GM23338 (cell line): ENCODE measurements around the gene MEGF10. TPM values are rescaled to one million over a fixed set of nuclear protein-coding genes. Genes with fewer than 3 reads are reported as not detected.

ENCODE experiments used
- ATAC-seq: fragments of 200-7000 bp; cut with Tn5 transposase; 3 replicates; pipeline ENCODE4 v1.9.1; 2020
- DNase-seq: peaks from one replicate; pipeline ENCODE4 v3.0.0-alpha.2; 2015; ENCODE audit warnings: low spot score
- H2AFZ ChIP-seq: fragments of 200-600 bp; sonication (generic); 2 replicates; pipeline ENCODE4 v1.8.0; 2016; ENCODE audit warnings: antibody characterized with exemption, mild to moderate bottlenecking, moderate library complexity
- H3F3A ChIP-seq: fragments of 200-600 bp; sonication (generic); replicated peaks from 2 replicates; pipeline ENCODE4 v1.8.0; 2017; ENCODE audit warnings: antibody characterized with exemption, mixed run types, low read depth
- H3K27ac ChIP-seq: fragments of 200-600 bp; sonication (generic); 2 replicates; pipeline ENCODE4 v1.6.1; 2016; ENCODE audit warnings: low read depth
- H3K27me3 ChIP-seq: fragments of 200-600 bp; sonication (generic); 2 replicates; pipeline ENCODE4 v1.8.0; 2016; ENCODE audit warnings: mild to moderate bottlenecking, mixed run types, moderate library complexity; ENCODE audit not compliant: insufficient read depth
- H3K36me3 ChIP-seq: fragments of 200-600 bp; sonication (generic); 2 replicates; pipeline ENCODE4 v1.8.0; 2016; ENCODE audit warnings: mild to moderate bottlenecking; ENCODE audit not compliant: insufficient read depth
- H3K4me1 ChIP-seq: fragments of 200-600 bp; sonication (generic); 2 replicates; pipeline ENCODE4 v1.8.0; 2016; ENCODE audit warnings: mild to moderate bottlenecking, moderate library complexity; ENCODE audit not compliant: insufficient read depth
- H3K4me2 ChIP-seq: fragments of 200-600 bp; sonication (generic); 2 replicates; pipeline ENCODE4 v1.7.1; 2017; ENCODE audit warnings: mixed run types
- H3K4me3 ChIP-seq: fragments of 200-600 bp; sonication (generic); 2 replicates; pipeline ENCODE4 v1.6.1; 2016; ENCODE audit warnings: mixed run types
- H3K79me2 ChIP-seq: fragments of 200-600 bp; sonication (generic); replicated peaks from 2 replicates; pipeline ENCODE4 v1.8.0; 2017; ENCODE audit warnings: mild to moderate bottlenecking; ENCODE audit not compliant: insufficient read depth
- H3K9me2 ChIP-seq: fragments of 200-600 bp; sonication (generic); 2 replicates; pipeline ENCODE4 v1.8.0; 2017; ENCODE audit not compliant: insufficient read depth
- H4K20me1 ChIP-seq: fragments of 200-600 bp; sonication (generic); replicated peaks from 2 replicates; pipeline ENCODE4 v1.8.0; 2017; ENCODE audit warnings: mild to moderate bottlenecking; ENCODE audit not compliant: insufficient read depth
- H3K27ac Mint-ChIP-seq: 2 replicates; pipeline ENCODE4 v1.8.0; 2020; ENCODE audit warnings: inconsistent platforms, mild to moderate bottlenecking, moderate library complexity, mixed read lengths
- H3K27me3 Mint-ChIP-seq: 3 replicates; pipeline ENCODE4 v1.8.0; 2022; ENCODE audit warnings: low read depth, mild to moderate bottlenecking, moderate library complexity, mixed read lengths, inconsistent platforms; ENCODE audit not compliant: insufficient read depth, poor library complexity
- H3K36me3 Mint-ChIP-seq: 3 replicates; pipeline ENCODE4 v1.8.0; 2021; ENCODE audit warnings: low read depth, mild to moderate bottlenecking, inconsistent platforms, moderate library complexity, mixed read lengths
- H3K4me1 Mint-ChIP-seq: 3 replicates; pipeline ENCODE4 v1.8.0; 2020; ENCODE audit warnings: mild to moderate bottlenecking, inconsistent platforms, mixed read lengths
- H3K4me3 Mint-ChIP-seq: 3 replicates; pipeline ENCODE4 v1.8.0; 2021; ENCODE audit warnings: moderate library complexity, mild to moderate bottlenecking, inconsistent platforms, mixed read lengths
- H3K9me3 Mint-ChIP-seq: 3 replicates; pipeline ENCODE4 v1.8.0; 2020; ENCODE audit warnings: moderate library complexity, mild to moderate bottlenecking, inconsistent platforms, mixed read lengths
- CREB1 ChIP-seq: fragments of 250-450 bp; sonication (Bioruptor Pico); IDR thresholded peaks from 2 replicates; pipeline ENCODE4 v1.5.0; 2020; ENCODE audit warnings: low read depth, mild to moderate bottlenecking, moderate library complexity
- EZH2phosphoT487 ChIP-seq: fragments of 200-600 bp; sonication (generic); IDR thresholded peaks from one replicate; pipeline ENCODE4 v1.8.1; 2018; ENCODE audit warnings: antibody characterized with exemption; ENCODE audit not compliant: unreplicated experiment
- JUNB ChIP-seq: IDR thresholded peaks from one replicate; pipeline ENCODE4 v1.6.1; 2016; ENCODE audit warnings: antibody characterized with exemption; ENCODE audit not compliant: unreplicated experiment
- POLR2AphosphoS5 ChIP-seq: IDR thresholded peaks from 2 replicates; pipeline ENCODE4 v1.6.1; 2016; ENCODE audit warnings: antibody characterized with exemption, low read depth
- STAT1 ChIP-seq: IDR thresholded peaks from one replicate; pipeline ENCODE4 v1.6.1; 2016; ENCODE audit warnings: antibody characterized with exemption; ENCODE audit not compliant: unreplicated experiment
- ZNF114 ChIP-seq: fragments of 250-450 bp; sonication (Bioruptor Pico); IDR thresholded peaks from 2 replicates; pipeline ENCODE4 v1.5.0; 2020; ENCODE audit warnings: mild to moderate bottlenecking, moderate library complexity
- ZNF331 ChIP-seq: fragments of 250-450 bp; sonication (Bioruptor Pico); IDR thresholded peaks from 2 replicates; pipeline ENCODE4 v1.5.0; 2020; ENCODE audit warnings: low read depth, mild to moderate bottlenecking, moderate library complexity
- polyA plus RNA-seq: library from polyadenylated mRNA; unstranded; fragments of >200 nt; fragmentation: Nextera tagmentation; extraction: Ambion mirVana; gene quantifications from 2 replicates; pipeline ENCODE4 v1.2.1, GENCODE V29; 2016
- total RNA-seq: library from RNA; depleted of rRNA; stranded (reverse); fragments of >200 nt; shearing (Covaris generic); gene quantifications from 2 replicates; pipeline ENCODE4 v1.2.3, GENCODE V29; 2014
- TF ChIP-seq, protein P1 (sequence below): fragments of 250-450 bp; sonication (Bioruptor Pico); IDR thresholded peaks from 2 replicates; pipeline ENCODE4 v1.5.0; 2020; ENCODE audit warnings: mild to moderate bottlenecking, moderate library complexity
- TF ChIP-seq, protein P2 (sequence below), 2 experiments: fragments of 200-600 bp in 1 of 2; sonication (generic) in 1 of 2; conservative IDR thresholded peaks; 2 replicates each; pipeline versions ENCODE4 v1.5.1 to v1.6.1; 2016 to 2017; ENCODE audit warnings: antibody characterized with exemption in 2 of 2, low read depth in 2 of 2, mild to moderate bottlenecking in 2 of 2, moderate library complexity in 1 of 2
- TF ChIP-seq, protein P3 (sequence below): IDR thresholded peaks from one replicate; pipeline ENCODE4 v1.6.1; 2018; ENCODE audit warnings: antibody characterized with exemption; ENCODE audit not compliant: unreplicated experiment

The MEGF10 gene
- total and polyA plus RNA-seq, 2 experiments from 2014 or later, result 4.5 to 28.3 TPM

DNA sequence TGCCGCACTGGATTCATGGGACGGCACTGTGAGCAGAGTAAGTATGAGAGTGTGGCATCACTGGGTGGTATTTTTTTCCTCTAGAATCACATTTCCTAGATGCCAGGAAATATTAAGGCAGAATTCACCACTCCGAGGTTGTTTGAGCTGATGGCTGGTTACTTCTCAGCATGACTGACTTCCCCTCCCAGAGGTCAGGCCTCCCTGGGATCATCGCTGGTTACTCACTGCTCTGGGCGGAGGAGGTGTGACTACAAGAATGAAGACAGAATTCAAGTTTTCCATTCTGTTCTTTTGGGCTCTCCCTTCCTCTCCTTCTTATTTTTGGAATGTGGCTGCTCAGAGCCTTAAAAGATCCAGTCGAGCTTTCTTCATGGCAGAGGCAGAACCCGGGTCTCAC lies 150.2 kb downstream of the MEGF10 start:
- Histone ChIP-seq H3K27ac (no peak overlapping the region), H3F3A (no peaks in the 10 kb centered on the region)
- no peaks in the 10 kb centered on the region for H3K27me3 Mint-ChIP-seq

DNA sequence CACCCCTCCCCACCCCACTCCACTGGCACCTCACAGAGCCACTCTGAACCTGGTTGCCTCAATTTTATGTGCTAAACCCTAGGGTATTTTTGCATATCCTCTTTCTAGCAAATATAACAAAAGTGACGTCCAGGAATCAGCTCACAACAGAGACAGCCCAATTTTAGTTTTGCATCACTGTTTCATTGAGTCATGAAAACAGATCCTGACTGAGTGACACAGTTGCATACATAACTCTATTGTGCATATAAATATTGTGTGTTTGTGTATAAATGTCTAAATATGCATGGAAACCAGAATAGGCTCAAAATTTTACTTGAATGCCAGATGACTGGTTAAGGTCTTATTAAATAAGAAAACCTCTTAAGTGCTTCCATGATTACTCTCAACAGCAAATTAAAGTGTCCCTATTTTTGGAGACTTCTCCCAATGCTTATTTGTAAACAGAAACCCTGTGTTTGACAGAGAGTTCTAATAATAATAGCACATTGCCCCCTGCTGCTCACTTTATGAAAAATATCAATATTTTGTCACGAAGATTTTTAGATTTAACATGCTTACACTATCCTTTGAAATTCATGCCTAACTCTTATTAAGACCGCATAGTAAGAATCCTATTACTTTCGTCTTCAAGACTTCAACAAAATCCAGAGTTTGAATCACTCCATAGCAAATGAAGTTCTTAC lies 151.3 kb downstream of the MEGF10 start:
- Mint-ChIP-seq H3K4me1 (peaks cover 8% of the 10 kb centered on the region), H3K9me3 (no peaks in the 10 kb centered on the region), H3K36me3 (peaks cover 14% of the 10 kb centered on the region; the same call in 2 of the 3 replicates), H3K27me3 (no peaks in the 10 kb centered on the region), H3K4me3 (no peak overlapping the region), H3K27ac (no peak overlapping the region)
- Histone ChIP-seq H3K9me2 (no peaks in the 10 kb centered on the region), H2AFZ (no peak overlapping the region), H3K4me1 (no peaks in the 10 kb centered on the region), H3K36me3 (peaks cover 8% of the 10 kb centered on the region; the same call in 1 of the 2 replicates), H3F3A (no peaks in the 10 kb centered on the region), H3K4me3 (no peak overlapping the region), H3K27ac (no peak overlapping the region), H3K27me3 (no peaks in the 10 kb centered on the region), H4K20me1 (no peaks in the 10 kb centered on the region; the same call in 1 of the 2 replicates), H3K4me2 (no peak overlapping the region), H3K79me2 (no peaks in the 10 kb centered on the region)
- DNase-seq (peak; percentile 17), ATAC-seq (no peak)
- TF ChIP-seq, protein P1, sequence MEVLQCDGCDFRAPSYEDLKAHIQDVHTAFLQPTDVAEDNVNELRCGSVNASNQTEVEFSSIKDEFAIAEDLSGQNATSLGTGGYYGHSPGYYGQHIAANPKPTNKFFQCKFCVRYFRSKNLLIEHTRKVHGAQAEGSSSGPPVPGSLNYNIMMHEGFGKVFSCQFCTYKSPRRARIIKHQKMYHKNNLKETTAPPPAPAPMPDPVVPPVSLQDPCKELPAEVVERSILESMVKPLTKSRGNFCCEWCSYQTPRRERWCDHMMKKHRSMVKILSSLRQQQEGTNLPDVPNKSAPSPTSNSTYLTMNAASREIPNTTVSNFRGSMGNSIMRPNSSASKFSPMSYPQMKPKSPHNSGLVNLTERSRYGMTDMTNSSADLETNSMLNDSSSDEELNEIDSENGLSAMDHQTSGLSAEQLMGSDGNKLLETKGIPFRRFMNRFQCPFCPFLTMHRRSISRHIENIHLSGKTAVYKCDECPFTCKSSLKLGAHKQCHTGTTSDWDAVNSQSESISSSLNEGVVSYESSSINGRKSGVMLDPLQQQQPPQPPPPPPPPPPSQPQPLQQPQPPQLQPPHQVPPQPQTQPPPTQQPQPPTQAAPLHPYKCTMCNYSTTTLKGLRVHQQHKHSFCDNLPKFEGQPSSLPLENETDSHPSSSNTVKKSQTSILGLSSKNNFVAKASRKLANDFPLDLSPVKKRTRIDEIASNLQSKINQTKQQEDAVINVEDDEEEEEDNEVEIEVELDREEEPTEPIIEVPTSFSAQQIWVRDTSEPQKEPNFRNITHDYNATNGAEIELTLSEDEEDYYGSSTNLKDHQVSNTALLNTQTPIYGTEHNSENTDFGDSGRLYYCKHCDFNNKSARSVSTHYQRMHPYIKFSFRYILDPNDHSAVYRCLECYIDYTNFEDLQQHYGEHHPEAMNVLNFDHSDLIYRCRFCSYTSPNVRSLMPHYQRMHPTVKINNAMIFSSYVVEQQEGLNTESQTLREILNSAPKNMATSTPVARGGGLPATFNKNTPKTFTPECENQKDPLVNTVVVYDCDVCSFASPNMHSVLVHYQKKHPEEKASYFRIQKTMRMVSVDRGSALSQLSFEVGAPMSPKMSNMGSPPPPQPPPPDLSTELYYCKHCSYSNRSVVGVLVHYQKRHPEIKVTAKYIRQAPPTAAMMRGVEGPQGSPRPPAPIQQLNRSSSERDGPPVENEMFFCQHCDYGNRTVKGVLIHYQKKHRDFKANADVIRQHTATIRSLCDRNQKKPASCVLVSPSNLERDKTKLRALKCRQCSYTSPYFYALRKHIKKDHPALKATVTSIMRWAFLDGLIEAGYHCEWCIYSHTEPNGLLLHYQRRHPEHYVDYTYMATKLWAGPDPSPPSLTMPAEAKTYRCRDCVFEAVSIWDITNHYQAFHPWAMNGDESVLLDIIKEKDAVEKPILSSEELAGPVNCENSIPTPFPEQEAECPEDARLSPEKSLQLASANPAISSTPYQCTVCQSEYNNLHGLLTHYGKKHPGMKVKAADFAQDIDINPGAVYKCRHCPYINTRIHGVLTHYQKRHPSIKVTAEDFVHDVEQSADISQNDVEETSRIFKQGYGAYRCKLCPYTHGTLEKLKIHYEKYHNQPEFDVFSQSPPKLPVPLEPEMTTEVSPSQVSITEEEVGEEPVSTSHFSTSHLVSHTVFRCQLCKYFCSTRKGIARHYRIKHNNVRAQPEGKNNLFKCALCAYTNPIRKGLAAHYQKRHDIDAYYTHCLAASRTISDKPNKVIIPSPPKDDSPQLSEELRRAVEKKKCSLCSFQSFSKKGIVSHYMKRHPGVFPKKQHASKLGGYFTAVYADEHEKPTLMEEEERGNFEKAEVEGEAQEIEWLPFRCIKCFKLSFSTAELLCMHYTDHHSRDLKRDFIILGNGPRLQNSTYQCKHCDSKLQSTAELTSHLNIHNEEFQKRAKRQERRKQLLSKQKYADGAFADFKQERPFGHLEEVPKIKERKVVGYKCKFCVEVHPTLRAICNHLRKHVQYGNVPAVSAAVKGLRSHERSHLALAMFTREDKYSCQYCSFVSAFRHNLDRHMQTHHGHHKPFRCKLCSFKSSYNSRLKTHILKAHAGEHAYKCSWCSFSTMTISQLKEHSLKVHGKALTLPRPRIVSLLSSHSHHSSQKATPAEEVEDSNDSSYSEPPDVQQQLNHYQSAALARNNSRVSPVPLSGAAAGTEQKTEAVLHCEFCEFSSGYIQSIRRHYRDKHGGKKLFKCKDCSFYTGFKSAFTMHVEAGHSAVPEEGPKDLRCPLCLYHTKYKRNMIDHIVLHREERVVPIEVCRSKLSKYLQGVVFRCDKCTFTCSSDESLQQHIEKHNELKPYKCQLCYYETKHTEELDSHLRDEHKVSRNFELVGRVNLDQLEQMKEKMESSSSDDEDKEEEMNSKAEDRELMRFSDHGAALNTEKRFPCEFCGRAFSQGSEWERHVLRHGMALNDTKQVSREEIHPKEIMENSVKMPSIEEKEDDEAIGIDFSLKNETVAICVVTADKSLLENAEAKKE, result no peak
- TF ChIP-seq, protein P2, sequence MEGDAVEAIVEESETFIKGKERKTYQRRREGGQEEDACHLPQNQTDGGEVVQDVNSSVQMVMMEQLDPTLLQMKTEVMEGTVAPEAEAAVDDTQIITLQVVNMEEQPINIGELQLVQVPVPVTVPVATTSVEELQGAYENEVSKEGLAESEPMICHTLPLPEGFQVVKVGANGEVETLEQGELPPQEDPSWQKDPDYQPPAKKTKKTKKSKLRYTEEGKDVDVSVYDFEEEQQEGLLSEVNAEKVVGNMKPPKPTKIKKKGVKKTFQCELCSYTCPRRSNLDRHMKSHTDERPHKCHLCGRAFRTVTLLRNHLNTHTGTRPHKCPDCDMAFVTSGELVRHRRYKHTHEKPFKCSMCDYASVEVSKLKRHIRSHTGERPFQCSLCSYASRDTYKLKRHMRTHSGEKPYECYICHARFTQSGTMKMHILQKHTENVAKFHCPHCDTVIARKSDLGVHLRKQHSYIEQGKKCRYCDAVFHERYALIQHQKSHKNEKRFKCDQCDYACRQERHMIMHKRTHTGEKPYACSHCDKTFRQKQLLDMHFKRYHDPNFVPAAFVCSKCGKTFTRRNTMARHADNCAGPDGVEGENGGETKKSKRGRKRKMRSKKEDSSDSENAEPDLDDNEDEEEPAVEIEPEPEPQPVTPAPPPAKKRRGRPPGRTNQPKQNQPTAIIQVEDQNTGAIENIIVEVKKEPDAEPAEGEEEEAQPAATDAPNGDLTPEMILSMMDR (conservative IDR thresholded peaks at IDR 0.05; ENCODE audit: low read depth in 2 of 2), result peak in 1 of 2 experiments; percentile 30; a peak in 3 of 4 replicates
- TF ChIP-seq ZNF331 (CRISPR knock-in tag), result no peak

More for the DNA sequence above, 150.2 kb downstream of the MEGF10 start:
- H3K27ac Mint-ChIP-seq, result no peak overlapping the region
- Histone ChIP-seq H3K4me3 (no peak overlapping the region), H3K27me3 (no peaks in the 10 kb centered on the region), H3K4me1 (no peaks in the 10 kb centered on the region), H3K4me2 (no peak overlapping the region), H3K79me2 (no peaks in the 10 kb centered on the region), H3K36me3 (peaks cover 5% of the 10 kb centered on the region; the same call in 1 of the 2 replicates), H4K20me1 (no peaks in the 10 kb centered on the region; the same call in 1 of the 2 replicates), H2AFZ (no peak overlapping the region), H3K9me2 (no peaks in the 10 kb centered on the region)
- DNase-seq (no peak), ATAC-seq (no peak)
- H3K4me1 Mint-ChIP-seq, result peaks cover 3% of the 10 kb centered on the region; the same call in 1 of the 3 replicates
- TF ChIP-seq ZNF114 (CRISPR knock-in tag), result no peak
- TF ChIP-seq CREB1 (CRISPR knock-in tag), result no peak
- TF ChIP-seq STAT1, result no peak
- TF ChIP-seq POLR2AphosphoS5, result no peak
- TF ChIP-seq EZH2phosphoT487, result no peak
- no peak for TF ChIP-seq JUNB
- TF ChIP-seq, protein P3, sequence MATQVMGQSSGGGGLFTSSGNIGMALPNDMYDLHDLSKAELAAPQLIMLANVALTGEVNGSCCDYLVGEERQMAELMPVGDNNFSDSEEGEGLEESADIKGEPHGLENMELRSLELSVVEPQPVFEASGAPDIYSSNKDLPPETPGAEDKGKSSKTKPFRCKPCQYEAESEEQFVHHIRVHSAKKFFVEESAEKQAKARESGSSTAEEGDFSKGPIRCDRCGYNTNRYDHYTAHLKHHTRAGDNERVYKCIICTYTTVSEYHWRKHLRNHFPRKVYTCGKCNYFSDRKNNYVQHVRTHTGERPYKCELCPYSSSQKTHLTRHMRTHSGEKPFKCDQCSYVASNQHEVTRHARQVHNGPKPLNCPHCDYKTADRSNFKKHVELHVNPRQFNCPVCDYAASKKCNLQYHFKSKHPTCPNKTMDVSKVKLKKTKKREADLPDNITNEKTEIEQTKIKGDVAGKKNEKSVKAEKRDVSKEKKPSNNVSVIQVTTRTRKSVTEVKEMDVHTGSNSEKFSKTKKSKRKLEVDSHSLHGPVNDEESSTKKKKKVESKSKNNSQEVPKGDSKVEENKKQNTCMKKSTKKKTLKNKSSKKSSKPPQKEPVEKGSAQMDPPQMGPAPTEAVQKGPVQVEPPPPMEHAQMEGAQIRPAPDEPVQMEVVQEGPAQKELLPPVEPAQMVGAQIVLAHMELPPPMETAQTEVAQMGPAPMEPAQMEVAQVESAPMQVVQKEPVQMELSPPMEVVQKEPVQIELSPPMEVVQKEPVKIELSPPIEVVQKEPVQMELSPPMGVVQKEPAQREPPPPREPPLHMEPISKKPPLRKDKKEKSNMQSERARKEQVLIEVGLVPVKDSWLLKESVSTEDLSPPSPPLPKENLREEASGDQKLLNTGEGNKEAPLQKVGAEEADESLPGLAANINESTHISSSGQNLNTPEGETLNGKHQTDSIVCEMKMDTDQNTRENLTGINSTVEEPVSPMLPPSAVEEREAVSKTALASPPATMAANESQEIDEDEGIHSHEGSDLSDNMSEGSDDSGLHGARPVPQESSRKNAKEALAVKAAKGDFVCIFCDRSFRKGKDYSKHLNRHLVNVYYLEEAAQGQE, result no peak
- H3K4me3 Mint-ChIP-seq, result no peak overlapping the region
- peaks cover 7% of the 10 kb centered on the region; the same call in 1 of the 3 replicates for H3K36me3 Mint-ChIP-seq
- H3K9me3 Mint-ChIP-seq, result no peaks in the 10 kb centered on the region
